ENCODE measurements around the gene SLC26A11. TPM values are rescaled to one million over a fixed set of nuclear protein-coding genes. Genes with fewer than 3 reads are reported as not detected.

The SLC26A11 gene
- total and polyA plus RNA-seq, 2 of the 13 experiments (the other 11 are each of a cell fraction or from before 2014, with no cell fraction given): 8.7 to 13.2 TPM

DNA sequence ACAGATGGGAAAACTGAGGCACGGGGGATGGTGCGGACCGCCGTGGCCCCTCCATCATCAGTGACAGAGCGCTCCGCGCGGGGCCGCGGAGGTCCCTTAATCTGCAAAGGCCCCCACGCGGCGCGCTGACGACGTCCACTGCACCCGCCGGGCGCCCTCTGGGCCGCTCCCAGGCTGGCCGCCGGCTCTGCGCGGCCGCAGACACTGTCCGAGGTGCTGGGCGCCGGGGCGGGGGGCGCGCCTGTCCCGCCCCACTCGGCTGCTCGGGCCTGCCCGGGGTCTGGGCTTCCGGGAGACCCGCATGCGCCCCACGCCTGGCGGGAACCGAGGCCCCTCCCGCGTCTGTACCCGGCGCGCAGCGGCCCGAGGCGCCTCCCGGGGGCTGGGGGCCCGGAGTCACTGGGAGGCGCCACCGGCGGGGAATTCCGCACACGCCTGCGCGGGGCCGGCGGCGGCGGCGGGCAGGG is 39.9 kb downstream of the SLC26A11 start (continued):
- TF ChIP-seq, protein P1, sequence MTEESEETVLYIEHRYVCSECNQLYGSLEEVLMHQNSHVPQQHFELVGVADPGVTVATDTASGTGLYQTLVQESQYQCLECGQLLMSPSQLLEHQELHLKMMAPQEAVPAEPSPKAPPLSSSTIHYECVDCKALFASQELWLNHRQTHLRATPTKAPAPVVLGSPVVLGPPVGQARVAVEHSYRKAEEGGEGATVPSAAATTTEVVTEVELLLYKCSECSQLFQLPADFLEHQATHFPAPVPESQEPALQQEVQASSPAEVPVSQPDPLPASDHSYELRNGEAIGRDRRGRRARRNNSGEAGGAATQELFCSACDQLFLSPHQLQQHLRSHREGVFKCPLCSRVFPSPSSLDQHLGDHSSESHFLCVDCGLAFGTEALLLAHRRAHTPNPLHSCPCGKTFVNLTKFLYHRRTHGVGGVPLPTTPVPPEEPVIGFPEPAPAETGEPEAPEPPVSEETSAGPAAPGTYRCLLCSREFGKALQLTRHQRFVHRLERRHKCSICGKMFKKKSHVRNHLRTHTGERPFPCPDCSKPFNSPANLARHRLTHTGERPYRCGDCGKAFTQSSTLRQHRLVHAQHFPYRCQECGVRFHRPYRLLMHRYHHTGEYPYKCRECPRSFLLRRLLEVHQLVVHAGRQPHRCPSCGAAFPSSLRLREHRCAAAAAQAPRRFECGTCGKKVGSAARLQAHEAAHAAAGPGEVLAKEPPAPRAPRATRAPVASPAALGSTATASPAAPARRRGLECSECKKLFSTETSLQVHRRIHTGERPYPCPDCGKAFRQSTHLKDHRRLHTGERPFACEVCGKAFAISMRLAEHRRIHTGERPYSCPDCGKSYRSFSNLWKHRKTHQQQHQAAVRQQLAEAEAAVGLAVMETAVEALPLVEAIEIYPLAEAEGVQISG (CRISPR knock-in tag; IDR thresholded peaks at IDR 0.05): peak; percentile 53; the same call in 1 of the 2 replicates
- TF ChIP-seq ATF6 (CRISPR knock-in tag; conservative IDR thresholded peaks at IDR 0.05): no peak
- TF ChIP-seq ZNF350 (CRISPR knock-in tag; IDR thresholded peaks at IDR 0.05; ENCODE audit: borderline replicate concordance, low read depth): no peak
- no peak for TF ChIP-seq ZNF124 (CRISPR knock-in tag; IDR thresholded peaks at IDR 0.05)
- no peak for TF ChIP-seq MYNN (CRISPR knock-in tag; IDR thresholded peaks at IDR 0.05; ENCODE audit: low read depth)
- TF ChIP-seq KLF9 (CRISPR knock-in tag; IDR thresholded peaks at IDR 0.05; ENCODE audit: low read depth): no peak
- TF ChIP-seq MTA3 (CRISPR knock-in tag; IDR thresholded peaks at IDR 0.05): no peak
- TF ChIP-seq, protein P2, sequence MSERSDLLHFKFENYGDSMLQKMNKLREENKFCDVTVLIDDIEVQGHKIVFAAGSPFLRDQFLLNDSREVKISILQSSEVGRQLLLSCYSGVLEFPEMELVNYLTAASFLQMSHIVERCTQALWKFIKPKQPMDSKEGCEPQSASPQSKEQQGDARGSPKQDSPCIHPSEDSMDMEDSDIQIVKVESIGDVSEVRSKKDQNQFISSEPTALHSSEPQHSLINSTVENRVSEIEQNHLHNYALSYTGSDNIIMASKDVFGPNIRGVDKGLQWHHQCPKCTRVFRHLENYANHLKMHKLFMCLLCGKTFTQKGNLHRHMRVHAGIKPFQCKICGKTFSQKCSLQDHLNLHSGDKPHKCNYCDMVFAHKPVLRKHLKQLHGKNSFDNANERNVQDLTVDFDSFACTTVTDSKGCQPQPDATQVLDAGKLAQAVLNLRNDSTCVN (CRISPR knock-in tag; IDR thresholded peaks at IDR 0.05; ENCODE audit: borderline replicate concordance): no peak
- TF ChIP-seq ZNF20 (CRISPR knock-in tag; IDR thresholded peaks at IDR 0.05): no peak
- TF ChIP-seq ATM (IDR thresholded peaks at IDR 0.05; ENCODE audit: borderline replicate concordance): no peak
- TF ChIP-seq ZNF367 (CRISPR knock-in tag; IDR thresholded peaks at IDR 0.05; ENCODE audit: borderline replicate concordance): peak; percentile 67; the same call in 1 of the 2 replicates
- no peak for TF ChIP-seq NBN (conservative IDR thresholded peaks at IDR 0.05)
- no peak for TF ChIP-seq GZF1 (CRISPR knock-in tag; IDR thresholded peaks at IDR 0.05)
- TF ChIP-seq ZNF264 (CRISPR knock-in tag; IDR thresholded peaks at IDR 0.05): no peak
- TF ChIP-seq ONECUT2 (CRISPR knock-in tag; IDR thresholded peaks at IDR 0.05): no peak
- no peak for TF ChIP-seq MNT (IDR thresholded peaks at IDR 0.05)
- no peak for TF ChIP-seq ZNF512 (CRISPR knock-in tag; IDR thresholded peaks at IDR 0.05)
- no peak for TF ChIP-seq ZNF24 (IDR thresholded peaks at IDR 0.05)
- no peak; the same call in 1 of the 2 replicates for TF ChIP-seq TGIF2 (CRISPR knock-in tag; IDR thresholded peaks at IDR 0.05)
- peak; percentile 75; the same call in 1 of the 2 replicates for TF ChIP-seq RELA (CRISPR knock-in tag; IDR thresholded peaks at IDR 0.05)

Measured in HepG2 (cell line).